GM21447 (cell line): ENCODE data around the gene FAM186B.

Experiments
- ATAC-seq: cut with Tn5 transposase; IDR thresholded peaks from one replicate; pipeline ENCODE4 v1.9.1; 2021; ENCODE audit not compliant: unreplicated experiment

FAM186B gene

DNA sequence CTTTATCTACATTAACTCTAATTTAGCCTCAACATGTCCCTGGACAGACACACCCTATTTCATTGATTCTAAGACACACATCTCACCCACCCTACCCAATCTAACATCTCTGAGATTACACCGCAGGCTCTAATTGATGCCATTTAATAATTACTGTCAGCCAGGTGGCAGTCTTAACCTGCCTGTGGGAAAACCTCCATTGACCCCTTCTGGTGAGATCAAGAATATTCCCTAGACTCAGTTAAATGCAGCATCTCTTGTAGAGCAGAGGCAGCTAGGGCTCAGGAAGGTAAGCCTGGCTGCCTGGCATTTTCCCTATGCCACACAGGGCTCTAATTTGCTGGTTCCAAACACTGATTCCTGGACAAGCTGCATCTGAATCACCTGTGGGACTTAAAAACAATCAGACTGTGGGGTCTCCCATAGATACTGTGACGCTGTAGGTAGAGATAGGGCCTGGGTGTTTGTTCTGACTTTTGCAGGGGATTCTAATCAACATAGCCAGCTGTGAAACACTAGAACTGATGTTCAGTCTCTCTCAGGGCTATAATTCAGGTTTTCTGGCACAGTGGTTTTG, 51.8 kb downstream of the FAM186B start:
- no peak for ATAC-seq

DNA sequence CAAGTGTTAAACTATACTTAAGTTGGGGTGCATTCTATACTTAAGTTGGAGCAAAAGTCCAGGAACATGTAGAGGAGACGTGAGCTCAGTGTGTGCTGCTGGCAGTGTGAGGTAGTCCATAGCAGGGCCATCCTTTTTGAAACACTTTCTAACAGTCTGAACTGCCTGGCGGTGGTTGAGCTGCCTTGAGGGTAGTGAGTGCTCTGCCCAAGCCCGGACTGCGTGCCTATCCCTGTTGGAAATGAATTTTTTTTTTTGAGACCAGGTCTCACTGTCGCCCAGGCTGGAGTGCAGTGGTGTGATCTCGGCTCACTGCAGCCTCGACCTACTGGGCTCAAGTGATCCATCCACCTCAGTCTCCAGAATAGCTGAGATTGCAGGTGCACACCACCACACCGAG, 52.5 kb downstream of the FAM186B start:
- no peak for ATAC-seq

DNA sequence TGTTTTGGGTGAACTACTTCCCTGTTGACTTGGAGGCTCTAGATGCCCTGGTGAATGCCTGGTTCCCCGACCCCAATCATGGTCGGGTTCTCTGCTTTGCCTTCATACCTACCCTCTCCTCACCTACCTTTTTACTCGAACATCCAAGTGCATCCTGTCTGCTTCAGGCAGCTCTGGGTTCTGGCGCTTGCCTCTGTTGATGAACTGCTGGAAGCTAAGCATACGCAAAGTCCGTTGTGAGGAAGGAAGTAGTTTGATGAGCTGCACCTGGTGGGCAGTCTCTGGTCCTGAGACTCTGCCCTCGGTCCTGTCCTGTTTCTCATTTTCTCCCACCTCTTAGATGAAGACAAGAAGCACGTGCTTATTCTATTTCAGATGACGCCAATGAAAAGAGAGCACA, 53.0 kb downstream of the FAM186B start:
- ATAC-seq, result no peak

DNA sequence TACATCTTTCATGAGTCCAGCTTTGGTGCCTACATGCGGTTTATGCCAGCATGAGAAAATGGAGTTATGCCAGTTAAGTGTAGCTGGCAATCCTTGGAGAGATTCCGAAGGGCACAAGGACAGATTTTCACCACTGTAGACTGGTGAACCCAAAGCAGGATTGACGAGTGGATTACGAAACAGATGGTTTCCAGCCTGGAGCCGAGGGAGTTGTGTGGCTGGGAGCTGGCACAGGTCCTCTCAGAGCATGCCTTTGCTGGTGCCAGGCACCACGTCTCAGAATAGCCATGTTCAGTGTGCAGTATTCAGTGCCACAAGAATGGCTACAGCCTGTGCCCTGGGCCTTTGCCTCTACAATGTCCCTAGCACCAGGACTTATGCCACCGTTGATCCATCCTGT, 53.4 kb downstream of the FAM186B start:
- no peak for ATAC-seq

DNA sequence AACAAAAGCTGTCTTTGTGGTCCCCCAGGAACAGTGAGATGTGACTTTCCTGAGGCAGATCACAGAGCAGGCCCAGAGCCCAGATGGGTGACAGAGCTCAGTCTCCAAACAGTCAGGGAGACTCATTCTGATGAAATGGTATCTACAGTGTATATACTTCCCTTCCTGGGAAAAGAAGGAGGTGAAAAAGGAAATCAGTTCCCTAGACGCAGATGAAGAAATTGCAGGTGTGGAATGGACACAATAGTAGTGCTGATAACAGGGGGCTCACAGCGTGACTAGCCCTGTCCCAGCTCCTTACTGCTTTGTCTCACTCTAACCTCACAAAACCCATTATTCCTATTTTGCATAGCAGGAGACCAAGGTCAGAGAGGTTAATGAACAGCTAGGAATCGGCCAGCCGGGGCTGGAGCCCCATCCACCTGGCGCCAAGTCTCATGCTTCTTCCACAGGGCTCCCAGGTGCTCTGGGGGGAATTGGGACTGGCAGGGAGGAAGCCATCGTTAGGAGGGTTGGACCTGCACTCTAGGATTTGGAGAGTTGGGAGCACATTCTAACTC, 54.7 kb downstream of the FAM186B start:
- no peak for ATAC-seq

DNA sequence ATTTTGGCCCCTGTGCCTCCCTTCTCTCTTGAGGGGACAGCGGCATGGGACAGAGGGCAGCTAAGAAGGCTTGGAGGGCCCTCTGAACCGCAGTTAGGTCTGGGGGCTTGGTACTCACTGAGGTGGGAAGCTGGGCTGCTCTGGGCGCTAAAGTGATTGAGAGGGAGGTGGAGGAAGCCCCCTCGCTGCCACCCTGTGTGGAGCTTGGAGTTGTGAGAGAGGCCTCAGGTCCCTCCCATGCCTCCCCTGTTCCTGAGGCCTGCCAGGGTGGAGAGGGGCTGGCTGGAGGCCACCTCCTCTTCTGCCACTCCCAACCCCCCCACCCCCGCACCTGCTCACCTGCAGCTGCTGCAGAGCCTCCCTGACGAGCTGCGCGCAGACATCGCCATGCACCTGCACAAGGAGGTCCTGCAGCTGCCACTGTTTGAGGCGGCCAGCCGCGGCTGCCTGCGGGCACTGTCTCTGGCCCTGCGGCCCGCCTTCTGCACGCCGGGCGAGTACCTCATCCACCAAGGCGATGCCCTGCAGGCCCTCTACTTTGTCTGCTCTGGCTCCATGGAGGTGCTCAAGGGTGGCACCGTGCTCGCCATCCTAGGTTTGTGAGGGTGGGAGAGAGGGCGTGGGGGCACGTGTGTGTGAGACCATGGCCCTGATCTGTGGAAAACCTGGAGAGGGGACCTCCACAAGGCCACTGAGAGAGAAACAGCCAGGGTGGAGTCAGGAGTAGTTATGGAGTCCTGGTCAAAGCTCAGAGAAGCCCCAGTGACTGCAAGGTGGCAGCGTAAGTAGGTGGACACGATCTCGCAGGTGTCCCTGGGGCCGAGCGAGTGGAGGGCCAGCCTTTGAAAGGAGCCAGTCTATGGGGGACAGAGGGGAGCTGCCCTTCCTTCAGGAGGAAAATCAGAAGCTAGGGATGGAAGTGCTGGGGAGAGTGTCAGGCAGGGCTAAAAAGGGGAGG, 55.4 kb downstream of the FAM186B start:
- no peak for ATAC-seq

DNA sequence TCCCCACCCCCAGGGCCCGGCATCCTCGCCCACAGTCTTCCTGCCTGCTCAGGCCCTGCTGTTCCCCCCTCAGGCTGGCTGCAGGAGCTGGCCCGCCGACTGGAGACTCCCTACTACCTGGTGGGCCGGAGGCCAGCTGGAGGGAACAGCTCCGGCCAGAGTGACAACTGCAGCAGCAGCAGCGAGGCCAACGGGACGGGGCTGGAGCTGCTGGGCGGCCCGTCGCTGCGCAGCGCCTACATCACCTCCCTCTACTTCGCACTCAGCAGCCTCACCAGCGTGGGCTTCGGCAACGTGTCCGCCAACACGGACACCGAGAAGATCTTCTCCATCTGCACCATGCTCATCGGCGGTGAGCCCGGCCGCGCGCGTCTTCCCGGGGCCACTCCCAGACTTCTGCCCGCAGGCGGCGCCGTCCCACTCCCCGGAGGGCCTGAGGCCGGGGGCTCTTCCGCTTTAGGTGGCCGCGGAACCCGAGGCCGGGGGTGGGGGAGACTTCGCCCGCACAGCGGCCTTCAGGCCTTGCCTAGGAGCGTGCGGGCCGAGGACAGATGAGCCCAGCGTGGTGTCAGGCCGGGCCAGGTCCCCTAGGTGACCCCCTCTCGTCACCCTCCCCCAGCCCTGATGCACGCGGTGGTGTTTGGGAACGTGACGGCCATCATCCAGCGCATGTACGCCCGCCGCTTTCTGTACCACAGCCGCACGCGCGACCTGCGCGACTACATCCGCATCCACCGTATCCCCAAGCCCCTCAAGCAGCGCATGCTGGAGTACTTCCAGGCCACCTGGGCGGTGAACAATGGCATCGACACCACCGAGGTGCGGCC, 56.4 kb downstream of the FAM186B start:
- ATAC-seq, result no peak

DNA sequence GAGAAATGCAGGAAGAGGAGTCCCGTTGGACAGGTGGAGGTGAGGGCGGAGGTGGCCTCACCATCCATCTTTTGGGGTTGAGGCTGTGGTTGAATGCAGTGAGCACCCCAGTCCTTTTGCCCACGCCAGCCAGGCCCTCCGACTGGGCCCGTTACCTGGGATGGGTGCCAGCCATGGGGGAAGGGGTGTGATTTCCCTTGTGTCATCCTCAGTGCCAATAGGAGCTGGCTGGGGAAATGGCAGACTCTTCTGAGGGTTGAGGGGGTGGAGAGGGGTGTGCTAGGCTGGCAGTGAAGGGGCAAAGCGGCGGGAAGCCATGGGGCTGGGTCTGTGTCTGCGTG, 57.0 kb downstream of the FAM186B start:
- no peak for ATAC-seq

DNA sequence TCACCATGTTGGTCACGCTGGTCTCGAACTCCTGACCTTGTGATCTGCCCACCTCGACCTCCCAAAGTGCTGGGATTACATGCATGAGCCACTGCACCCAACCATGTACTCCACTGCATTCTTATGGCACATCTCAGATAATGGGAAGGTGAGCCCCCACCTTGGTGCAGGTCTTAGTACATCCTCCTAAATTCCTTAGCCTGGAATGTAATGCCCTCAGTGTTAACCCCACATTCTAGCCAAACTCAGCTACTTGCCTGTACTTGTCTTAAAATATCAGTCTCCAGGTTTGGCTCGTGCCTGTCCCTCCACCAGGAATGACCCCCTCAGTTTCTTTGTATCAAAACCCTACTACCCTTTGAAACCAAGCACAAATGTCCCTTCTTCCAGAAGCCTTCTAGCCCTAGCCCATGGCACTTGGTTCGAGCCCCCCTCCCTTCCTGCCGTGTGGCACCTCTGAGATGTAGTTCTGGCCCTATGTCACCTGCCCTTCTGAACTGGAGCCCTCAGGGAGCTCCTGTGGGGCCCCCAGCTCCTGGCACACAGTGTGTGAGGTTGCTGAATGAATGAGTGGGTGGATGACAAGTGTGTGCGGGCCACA, 58.2 kb downstream of the FAM186B start:
- no peak for ATAC-seq

DNA sequence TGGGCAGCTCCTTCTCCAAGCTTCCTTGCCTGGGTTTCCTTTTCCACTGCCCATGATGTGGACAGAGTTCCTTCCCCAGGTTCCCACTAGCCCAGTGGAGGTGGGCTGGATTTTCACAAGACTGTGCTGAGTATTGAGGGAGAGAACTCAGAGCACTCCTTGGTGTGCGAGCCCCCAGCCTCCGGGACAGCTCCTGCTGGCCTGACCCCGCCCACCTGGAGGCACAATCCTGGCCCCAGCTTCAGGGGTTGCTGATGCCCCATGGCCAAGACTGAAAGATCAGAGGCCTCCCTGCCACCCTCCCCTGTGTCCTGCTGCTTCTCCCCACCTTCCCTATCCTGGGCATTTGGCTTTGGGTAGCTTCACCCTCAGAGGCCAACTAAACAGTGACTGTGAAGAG, 59.0 kb downstream of the FAM186B start:
- ATAC-seq, result no peak

DNA sequence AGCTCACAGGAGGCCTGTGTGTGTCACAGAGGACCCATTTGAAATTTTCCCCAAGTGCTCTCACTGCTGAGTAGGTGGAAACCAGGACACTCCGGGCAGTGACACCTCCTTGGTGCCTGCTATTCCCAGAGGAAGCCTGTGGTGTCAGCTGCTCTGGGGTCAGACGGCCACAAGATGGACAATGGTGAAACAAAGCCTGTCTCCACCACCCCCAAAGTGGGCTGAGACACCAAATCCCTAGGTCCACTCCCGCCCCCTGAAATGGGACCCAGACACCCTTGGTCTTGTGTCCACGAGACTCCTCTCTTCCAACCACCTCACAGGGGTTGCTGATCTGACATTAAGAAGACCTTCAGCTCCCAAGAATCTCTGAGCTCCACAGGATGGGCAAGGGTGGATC, 59.6 kb downstream of the FAM186B start:
- ATAC-seq, result no peak

DNA sequence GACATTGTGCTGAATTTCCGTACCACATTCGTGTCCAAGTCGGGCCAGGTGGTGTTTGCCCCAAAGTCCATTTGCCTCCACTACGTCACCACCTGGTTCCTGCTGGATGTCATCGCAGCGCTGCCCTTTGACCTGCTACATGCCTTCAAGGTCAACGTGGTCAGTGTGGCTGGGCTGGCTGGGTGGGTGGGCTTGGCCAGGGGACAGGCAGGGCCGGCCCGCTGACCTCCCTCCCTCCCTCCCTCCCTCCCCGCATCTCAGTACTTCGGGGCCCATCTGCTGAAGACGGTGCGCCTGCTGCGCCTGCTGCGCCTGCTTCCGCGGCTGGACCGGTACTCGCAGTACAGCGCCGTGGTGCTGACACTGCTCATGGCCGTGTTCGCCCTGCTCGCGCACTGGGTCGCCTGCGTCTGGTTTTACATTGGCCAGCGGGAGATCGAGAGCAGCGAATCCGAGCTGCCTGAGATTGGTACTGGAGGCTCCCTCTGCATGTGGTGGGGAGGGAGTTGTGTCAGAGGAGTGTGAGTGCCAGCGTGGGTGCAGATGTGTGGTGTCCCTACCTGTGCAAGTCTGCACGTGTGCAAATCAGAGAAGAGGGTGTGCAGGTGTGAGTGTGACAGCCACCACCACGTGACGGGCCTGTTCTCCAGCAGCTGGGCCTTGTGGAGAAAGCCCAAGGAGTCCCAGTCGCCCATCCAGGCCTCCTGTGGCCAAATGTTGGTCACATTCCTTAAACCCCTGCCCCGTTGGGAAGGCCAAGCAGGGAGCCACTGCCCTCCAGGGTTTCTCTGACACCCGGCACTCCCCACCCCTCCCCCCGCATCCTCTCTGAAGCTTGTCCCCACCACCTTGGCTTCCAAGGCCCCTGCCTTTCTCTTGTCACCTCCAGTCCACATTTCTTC, 61.3 kb downstream of the FAM186B start:
- ATAC-seq, result no peak

DNA sequence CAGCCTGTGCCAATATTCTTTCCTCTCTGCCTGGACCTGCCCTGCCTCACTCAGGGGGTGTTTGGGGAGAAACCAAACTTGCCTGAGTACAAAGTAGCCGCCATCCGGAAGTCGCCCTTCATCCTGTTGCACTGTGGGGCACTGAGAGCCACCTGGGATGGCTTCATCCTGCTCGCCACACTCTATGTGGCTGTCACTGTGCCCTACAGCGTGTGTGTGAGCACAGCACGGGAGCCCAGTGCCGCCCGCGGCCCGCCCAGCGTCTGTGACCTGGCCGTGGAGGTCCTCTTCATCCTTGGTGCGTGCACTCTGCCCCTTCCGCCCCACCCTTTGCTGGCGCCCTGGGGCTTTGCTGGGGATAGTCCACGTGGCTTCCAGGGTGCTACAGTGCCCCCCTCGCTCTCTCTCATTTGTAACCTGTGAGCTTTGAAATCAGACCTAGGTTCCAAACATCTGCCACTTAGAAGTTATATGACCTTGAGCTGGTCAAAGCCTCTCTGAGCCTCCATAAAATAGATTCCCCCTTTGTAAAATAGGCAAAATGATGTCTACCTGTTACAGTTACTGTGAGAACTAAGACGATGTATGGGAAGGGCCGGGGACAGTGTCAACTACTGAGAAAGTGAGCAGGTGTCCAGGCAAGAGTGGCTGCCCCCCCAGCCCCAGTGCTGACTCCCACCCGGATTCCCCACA, 62.1 kb downstream of the FAM186B start:
- ATAC-seq, result no peak

DNA sequence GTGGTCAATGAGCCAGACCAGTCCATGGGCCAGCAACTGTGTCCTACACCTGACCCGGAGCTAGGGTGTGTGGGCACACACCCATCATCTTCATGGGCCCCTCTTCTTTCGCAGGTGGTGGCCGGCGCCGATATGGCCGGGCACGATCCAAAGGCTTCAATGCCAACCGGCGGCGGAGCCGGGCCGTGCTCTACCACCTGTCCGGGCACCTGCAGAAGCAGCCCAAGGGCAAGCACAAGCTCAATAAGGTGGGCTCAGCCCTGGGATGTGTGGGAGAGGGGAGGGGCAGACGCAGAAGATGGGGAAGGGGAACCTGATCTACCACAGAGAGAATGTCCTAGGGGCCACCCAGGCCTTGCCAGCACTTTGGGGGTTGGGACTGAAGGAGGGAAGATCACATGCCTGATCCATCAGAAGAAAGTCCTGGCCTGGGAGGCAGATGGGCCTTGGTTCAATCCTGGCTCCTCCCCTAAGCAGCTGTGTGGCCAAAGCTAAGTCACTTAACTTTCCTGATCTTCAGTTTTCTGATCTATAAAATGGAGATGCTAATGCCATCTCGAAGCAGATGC, 62.8 kb downstream of the FAM186B start:
- no peak for ATAC-seq

DNA sequence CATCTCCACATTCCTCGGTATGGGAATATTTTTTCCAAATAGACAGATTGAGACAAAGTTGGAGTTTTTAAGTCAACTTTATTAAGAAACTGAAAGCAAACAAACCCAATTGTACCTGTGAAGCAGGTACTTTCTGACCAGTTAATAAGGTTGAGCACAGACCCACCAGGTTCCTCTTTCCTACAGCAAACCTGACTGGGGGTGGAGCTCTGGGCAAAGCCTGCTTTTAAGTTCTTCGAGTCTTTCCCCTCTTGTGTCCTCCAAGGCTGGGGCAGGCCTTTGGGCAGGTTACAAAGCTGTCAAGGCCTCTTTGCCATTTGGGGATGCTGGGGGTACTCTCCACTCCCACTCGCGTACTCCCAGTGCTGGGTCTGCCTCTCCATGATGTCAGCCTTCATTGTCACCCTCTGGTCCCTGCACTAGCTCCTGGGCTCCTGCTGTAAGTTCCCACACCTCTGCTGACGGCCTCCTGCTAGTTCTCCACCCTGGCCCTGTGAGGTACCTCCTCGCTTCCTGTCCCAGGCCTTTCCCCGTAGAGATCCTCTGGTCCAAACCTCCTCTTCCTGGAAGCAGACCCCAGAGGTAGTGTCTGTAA, 63.4 kb downstream of the FAM186B start:
- ATAC-seq, result no peak

DNA sequence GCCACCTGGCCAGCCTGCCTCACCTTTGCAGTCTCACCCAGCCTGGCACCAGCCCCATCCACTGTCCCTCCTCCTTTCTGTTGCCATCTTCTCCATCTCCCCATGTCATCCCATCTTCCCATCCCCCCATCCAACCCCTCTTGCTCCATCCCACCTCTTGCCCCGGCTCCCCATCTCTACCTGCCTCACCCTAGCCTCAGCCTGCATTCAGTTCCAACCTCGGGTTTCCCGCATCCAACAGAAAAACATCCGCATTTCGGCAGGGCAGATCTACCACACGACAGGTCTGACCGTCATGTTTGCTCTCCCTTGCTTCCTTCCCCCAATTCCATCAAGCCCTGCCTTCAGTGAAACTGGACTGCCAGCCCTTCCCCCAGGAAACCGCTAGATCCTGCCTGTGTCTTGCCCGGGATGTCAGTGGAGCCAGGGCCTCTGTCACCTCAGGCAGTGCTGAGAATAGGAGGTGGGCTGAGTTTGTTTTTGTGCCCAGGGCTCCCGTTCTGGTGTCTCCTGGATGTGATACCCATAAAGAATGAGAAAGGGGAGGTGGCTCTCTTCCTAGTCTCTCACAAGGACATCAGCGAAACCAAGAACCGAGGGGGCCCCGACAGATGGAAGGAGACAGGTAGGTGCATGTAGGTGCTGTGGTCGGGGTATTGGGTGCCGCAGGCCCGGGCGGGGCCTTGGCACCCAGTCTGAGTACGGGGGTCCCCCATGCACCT, 64.1 kb downstream of the FAM186B start:
- ATAC-seq, result no peak

DNA sequence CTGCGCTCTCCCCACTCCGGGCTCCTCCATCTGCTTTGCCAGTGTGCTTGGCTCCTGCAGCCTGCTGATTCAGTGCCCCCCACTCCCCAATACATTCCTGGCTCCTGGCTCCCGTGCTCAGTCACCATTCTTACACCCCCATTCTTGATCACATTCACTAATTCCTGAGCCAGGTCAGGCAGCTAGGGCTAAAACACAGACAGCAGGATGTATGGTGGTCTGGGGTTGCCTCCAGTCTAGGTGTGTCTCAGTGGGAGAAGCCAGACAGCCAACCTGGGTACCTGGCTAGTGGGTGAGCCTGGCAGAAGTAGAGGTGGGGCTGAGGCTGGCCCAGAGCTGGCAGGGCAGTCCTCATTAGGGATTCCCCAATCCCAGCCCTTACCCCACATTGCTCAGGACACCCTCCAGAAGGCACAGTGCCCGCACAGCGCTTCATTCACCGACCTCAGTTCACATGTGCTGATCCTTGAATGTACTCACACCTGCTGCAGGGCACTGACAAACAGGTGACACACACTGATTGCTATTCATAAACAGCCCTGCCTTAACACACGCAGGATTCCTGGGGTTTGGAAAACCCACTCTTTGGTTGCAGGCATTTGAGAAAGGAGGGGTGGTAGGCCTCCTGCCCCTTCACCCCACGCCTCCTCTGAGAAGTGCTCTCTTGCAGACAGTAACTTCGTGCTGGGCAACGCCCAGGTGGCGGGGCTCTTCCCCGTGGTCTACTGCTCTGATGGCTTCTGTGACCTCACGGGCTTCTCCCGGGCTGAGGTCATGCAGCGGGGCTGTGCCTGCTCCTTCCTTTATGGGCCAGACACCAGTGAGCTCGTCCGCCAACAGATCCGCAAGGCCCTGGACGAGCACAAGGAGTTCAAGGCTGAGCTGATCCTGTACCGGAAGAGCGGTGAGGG, 65.0 kb downstream of the FAM186B start:
- ATAC-seq, result no peak
